WTC11 (cell line): ENCODE measurements around the gene TRIP12. TPM values are rescaled to one million over a fixed set of nuclear protein-coding genes. Genes with fewer than 3 reads are reported as not detected.

ENCODE experiments used
- ATAC-seq: fragments of 200-7000 bp; cut with Tn5 transposase; 2 replicates; pipeline ENCODE4 v1.10.0; 2021; ENCODE audit warnings: mild to moderate bottlenecking, moderate library complexity
- CTCF ChIA-PET: fragments of 300-600 bp; sonication (Branson Sonifier 250); formaldehyde crosslinking; loops from one replicate; lab custom pipeline; 2021; ENCODE audit warnings: antibody characterized with exemption; lab: Charles Lee
- POLR2A ChIA-PET: fragments of 350-600 bp; sonication (Branson Sonifier 250); formaldehyde crosslinking; loops from one replicate; lab custom pipeline; 2021; ENCODE audit warnings: antibody characterized with exemption; lab: Charles Lee
- DNase-seq: peaks from one replicate; pipeline ENCODE4 v3.0.0; 2021; ENCODE audit warnings: low spot score
- H3K27ac Mint-ChIP-seq: 2 replicates; pipeline ENCODE4 v1.8.0; 2021; ENCODE audit warnings: mixed read lengths
- H3K27me3 Mint-ChIP-seq: 2 replicates; pipeline ENCODE4 v1.8.0; 2021; ENCODE audit warnings: low read depth, mild to moderate bottlenecking, moderate library complexity, mixed read lengths
- H3K36me3 Mint-ChIP-seq: 2 replicates; pipeline ENCODE4 v1.8.0; 2021; ENCODE audit warnings: mixed read lengths
- H3K4me1 Mint-ChIP-seq: 2 replicates; pipeline ENCODE4 v1.8.0; 2022; ENCODE audit warnings: mixed read lengths
- H3K4me3 Mint-ChIP-seq: 2 replicates; pipeline ENCODE4 v1.8.0; 2021; ENCODE audit warnings: mild to moderate bottlenecking, moderate library complexity, mixed read lengths
- H3K9me3 Mint-ChIP-seq: 2 replicates; pipeline ENCODE4 v1.8.0; 2021; ENCODE audit warnings: mixed read lengths
- CBFB ChIP-seq: sonication (generic); formaldehyde crosslinking; IDR thresholded peaks from 2 replicates; pipeline ENCODE4 v1.8.1; 2022; ENCODE audit warnings: mild to moderate bottlenecking, low read depth, missing genetic modification reagents
- CREM ChIP-seq: sonication (generic); formaldehyde crosslinking; IDR thresholded peaks from 2 replicates; pipeline ENCODE4 v1.8.1; 2022; ENCODE audit warnings: mild to moderate bottlenecking, missing genetic modification reagents, moderate library complexity
- ESRRA ChIP-seq: sonication (generic); formaldehyde crosslinking; IDR thresholded peaks from 2 replicates; pipeline ENCODE4 v1.8.1; 2022; ENCODE audit warnings: mild to moderate bottlenecking, missing genetic modification reagents, borderline replicate concordance
- FOXJ3 ChIP-seq: sonication (generic); formaldehyde crosslinking; IDR thresholded peaks from 2 replicates; pipeline ENCODE4 v1.9.0; 2021; ENCODE audit warnings: missing genetic modification reagents, mild to moderate bottlenecking, borderline replicate concordance
- JAZF1 ChIP-seq: fragments of 250-450 bp; sonication (Bioruptor Pico); IDR thresholded peaks from 2 replicates; pipeline ENCODE4 v1.9.0; 2021; ENCODE audit warnings: moderate library complexity, mild to moderate bottlenecking, inconsistent platforms
- KAT7 ChIP-seq: sonication (generic); formaldehyde crosslinking; IDR thresholded peaks from 2 replicates; pipeline ENCODE4 v1.8.1; 2023; ENCODE audit warnings: missing genetic modification reagents, mild to moderate bottlenecking, borderline replicate concordance
- NR1H2 ChIP-seq: sonication (generic); formaldehyde crosslinking; IDR thresholded peaks from 2 replicates; pipeline ENCODE4 v1.9.0; 2021; ENCODE audit warnings: mild to moderate bottlenecking, moderate library complexity, missing genetic modification reagents
- NR2C2 ChIP-seq: sonication (generic); formaldehyde crosslinking; IDR thresholded peaks from 2 replicates; pipeline ENCODE4 v1.8.0; 2022; ENCODE audit warnings: mild to moderate bottlenecking, missing genetic modification reagents
- RELA ChIP-seq: sonication (generic); formaldehyde crosslinking; IDR thresholded peaks from 2 replicates; pipeline ENCODE4 v1.8.1; 2022; ENCODE audit warnings: missing genetic modification reagents, mild to moderate bottlenecking, borderline replicate concordance
- SMAD3 ChIP-seq: sonication (generic); formaldehyde crosslinking; IDR thresholded peaks from 2 replicates; pipeline ENCODE4 v1.8.0; 2022; ENCODE audit warnings: missing genetic modification reagents, mild to moderate bottlenecking, borderline replicate concordance
- SMAD4 ChIP-seq: sonication (generic); formaldehyde crosslinking; IDR thresholded peaks from 2 replicates; pipeline ENCODE4 v1.8.0; 2022; ENCODE audit warnings: mild to moderate bottlenecking, missing genetic modification reagents
- TP53 ChIP-seq: sonication (generic); formaldehyde crosslinking; IDR thresholded peaks from 2 replicates; pipeline ENCODE4 v1.8.1; 2023; ENCODE audit warnings: mild to moderate bottlenecking, missing genetic modification reagents
- total RNA-seq: library from RNA; stranded (reverse); gene quantifications from 3 replicates; pipeline ENCODE4 v1.2.3, GENCODE V29; 2021
- TF ChIP-seq, protein P1 (sequence below): fragments of 250-450 bp; sonication (Bioruptor Pico); IDR thresholded peaks from 2 replicates; pipeline ENCODE4 v1.9.0; 2021; ENCODE audit warnings: moderate library complexity, mild to moderate bottlenecking, inconsistent platforms, borderline replicate concordance
- TF ChIP-seq, protein P2 (sequence below): sonication (generic); formaldehyde crosslinking; IDR thresholded peaks from 2 replicates; pipeline ENCODE4 v1.8.1; 2023; ENCODE audit warnings: mild to moderate bottlenecking, missing genetic modification reagents, moderate library complexity
- TF ChIP-seq, protein P3 (sequence below): sonication (generic); formaldehyde crosslinking; IDR thresholded peaks from 2 replicates; pipeline ENCODE4 v1.8.1; 2023; ENCODE audit warnings: mild to moderate bottlenecking, moderate library complexity, missing genetic modification reagents
- TF ChIP-seq, protein P4 (sequence below): sonication (generic); formaldehyde crosslinking; IDR thresholded peaks from 2 replicates; pipeline ENCODE4 v1.8.0; 2022; ENCODE audit warnings: missing genetic modification reagents
- TF ChIP-seq, protein P5 (sequence below): sonication (generic); formaldehyde crosslinking; IDR thresholded peaks from 2 replicates; pipeline ENCODE4 v1.8.1; 2022; ENCODE audit warnings: missing genetic modification reagents, borderline replicate concordance
- TF ChIP-seq, protein P6 (sequence below): sonication (generic); formaldehyde crosslinking; IDR thresholded peaks from 2 replicates; pipeline ENCODE4 v1.8.0; 2023; ENCODE audit warnings: missing genetic modification reagents
- TF ChIP-seq, protein P7 (sequence below): fragments of 250-450 bp; sonication (Bioruptor Pico); IDR thresholded peaks from 2 replicates; pipeline ENCODE4 v1.9.0; 2021; ENCODE audit warnings: mild to moderate bottlenecking

TRIP12 gene
- total RNA-seq, 1 experiment from 2014 or later = 149 TPM

DNA sequence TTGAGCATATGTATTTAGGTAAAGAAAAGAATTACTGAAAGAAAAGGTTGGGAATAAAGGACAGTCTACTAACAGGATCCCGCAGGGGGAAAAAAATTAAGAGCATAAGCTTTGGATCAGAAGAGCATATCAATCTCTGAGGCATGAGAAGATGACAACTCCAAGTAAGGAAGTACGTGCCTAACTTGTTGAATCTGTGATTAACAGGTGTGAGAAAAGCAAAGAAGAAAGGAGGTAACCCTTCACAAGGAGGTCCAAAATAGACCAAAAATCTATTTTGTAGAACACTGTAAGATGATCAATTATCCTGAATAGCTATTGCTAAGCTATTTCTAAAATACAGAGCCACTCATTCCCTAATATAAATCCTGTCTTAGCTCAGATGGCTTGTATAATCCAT lies 32.8 kb downstream of the TRIP12 start:
- no peak for ATAC-seq
- no peak overlapping the region for H3K27ac Mint-ChIP-seq
- ChIA-PET CTCF (interaction anchor here (1.0 to 1.5 kb wide), 3 partner anchors 21 to 88 kb away, joined by 3 to 5 read pairs (median 3); no protein-coding TSS in a partner anchor), POLR2A (no interaction called here)
- TF ChIP-seq JAZF1 (CRISPR knock-in tag) (no peak), RELA (CRISPR knock-in tag) (no peak), NR2C2 (CRISPR knock-in tag) (no peak), ESRRA (no peak), SMAD4 (no peak), SMAD3 (no peak), CBFB (CRISPR knock-in tag) (no peak), CREM (CRISPR knock-in tag) (no peak), KAT7 (CRISPR knock-in tag) (no peak), FOXJ3 (no peak), TP53 (no peak)
- TF ChIP-seq, protein P1, sequence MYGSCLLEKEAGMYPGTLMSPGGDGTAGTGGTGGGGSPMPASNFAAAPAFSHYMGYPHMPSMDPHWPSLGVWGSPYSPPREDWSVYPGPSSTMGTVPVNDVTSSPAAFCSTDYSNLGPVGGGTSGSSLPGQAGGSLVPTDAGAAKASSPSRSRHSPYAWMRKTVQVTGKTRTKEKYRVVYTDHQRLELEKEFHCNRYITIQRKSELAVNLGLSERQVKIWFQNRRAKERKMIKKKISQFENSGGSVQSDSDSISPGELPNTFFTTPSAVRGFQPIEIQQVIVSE (CRISPR knock-in tag) = no peak
- TF ChIP-seq, protein P2, sequence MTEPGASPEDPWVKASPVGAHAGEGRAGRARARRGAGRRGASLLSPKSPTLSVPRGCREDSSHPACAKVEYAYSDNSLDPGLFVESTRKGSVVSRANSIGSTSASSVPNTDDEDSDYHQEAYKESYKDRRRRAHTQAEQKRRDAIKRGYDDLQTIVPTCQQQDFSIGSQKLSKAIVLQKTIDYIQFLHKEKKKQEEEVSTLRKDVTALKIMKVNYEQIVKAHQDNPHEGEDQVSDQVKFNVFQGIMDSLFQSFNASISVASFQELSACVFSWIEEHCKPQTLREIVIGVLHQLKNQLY (CRISPR knock-in tag) = no peak
- TF ChIP-seq, protein P3, sequence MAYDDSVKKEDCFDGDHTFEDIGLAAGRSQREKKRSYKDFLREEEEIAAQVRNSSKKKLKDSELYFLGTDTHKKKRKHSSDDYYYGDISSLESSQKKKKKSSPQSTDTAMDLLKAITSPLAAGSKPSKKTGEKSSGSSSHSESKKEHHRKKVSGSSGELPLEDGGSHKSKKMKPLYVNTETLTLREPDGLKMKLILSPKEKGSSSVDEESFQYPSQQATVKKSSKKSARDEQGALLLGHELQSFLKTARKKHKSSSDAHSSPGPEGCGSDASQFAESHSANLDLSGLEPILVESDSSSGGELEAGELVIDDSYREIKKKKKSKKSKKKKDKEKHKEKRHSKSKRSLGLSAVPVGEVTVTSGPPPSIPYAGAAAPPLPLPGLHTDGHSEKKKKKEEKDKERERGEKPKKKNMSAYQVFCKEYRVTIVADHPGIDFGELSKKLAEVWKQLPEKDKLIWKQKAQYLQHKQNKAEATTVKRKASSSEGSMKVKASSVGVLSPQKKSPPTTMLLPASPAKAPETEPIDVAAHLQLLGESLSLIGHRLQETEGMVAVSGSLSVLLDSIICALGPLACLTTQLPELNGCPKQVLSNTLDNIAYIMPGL (CRISPR knock-in tag) = no peak
- TF ChIP-seq, protein P4, sequence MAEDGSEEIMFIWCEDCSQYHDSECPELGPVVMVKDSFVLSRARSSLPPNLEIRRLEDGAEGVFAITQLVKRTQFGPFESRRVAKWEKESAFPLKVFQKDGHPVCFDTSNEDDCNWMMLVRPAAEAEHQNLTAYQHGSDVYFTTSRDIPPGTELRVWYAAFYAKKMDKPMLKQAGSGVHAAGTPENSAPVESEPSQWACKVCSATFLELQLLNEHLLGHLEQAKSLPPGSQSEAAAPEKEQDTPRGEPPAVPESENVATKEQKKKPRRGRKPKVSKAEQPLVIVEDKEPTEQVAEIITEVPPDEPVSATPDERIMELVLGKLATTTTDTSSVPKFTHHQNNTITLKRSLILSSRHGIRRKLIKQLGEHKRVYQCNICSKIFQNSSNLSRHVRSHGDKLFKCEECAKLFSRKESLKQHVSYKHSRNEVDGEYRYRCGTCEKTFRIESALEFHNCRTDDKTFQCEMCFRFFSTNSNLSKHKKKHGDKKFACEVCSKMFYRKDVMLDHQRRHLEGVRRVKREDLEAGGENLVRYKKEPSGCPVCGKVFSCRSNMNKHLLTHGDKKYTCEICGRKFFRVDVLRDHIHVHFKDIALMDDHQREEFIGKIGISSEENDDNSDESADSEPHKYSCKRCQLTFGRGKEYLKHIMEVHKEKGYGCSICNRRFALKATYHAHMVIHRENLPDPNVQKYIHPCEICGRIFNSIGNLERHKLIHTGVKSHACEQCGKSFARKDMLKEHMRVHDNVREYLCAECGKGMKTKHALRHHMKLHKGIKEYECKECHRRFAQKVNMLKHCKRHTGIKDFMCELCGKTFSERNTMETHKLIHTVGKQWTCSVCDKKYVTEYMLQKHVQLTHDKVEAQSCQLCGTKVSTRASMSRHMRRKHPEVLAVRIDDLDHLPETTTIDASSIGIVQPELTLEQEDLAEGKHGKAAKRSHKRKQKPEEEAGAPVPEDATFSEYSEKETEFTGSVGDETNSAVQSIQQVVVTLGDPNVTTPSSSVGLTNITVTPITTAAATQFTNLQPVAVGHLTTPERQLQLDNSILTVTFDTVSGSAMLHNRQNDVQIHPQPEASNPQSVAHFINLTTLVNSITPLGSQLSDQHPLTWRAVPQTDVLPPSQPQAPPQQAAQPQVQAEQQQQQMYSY = no peak
- TF ChIP-seq, protein P5, sequence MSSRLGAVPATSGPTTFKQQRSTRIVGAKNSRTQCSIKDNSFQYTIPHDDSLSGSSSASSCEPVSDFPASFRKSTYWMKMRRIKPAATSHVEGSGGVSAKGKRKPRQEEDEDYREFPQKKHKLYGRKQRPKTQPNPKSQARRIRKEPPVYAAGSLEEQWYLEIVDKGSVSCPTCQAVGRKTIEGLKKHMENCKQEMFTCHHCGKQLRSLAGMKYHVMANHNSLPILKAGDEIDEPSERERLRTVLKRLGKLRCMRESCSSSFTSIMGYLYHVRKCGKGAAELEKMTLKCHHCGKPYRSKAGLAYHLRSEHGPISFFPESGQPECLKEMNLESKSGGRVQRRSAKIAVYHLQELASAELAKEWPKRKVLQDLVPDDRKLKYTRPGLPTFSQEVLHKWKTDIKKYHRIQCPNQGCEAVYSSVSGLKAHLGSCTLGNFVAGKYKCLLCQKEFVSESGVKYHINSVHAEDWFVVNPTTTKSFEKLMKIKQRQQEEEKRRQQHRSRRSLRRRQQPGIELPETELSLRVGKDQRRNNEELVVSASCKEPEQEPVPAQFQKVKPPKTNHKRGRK (CRISPR knock-in tag) = no peak
- H3K4me1 Mint-ChIP-seq = peaks cover 18% of the 10 kb centered on the region
- H3K9me3 Mint-ChIP-seq = no peaks in the 10 kb centered on the region
- no peak for DNase-seq
- no peaks in the 10 kb centered on the region for H3K27me3 Mint-ChIP-seq
- no peaks in the 10 kb centered on the region for H3K36me3 Mint-ChIP-seq
- no peak overlapping the region for H3K4me3 Mint-ChIP-seq

DNA sequence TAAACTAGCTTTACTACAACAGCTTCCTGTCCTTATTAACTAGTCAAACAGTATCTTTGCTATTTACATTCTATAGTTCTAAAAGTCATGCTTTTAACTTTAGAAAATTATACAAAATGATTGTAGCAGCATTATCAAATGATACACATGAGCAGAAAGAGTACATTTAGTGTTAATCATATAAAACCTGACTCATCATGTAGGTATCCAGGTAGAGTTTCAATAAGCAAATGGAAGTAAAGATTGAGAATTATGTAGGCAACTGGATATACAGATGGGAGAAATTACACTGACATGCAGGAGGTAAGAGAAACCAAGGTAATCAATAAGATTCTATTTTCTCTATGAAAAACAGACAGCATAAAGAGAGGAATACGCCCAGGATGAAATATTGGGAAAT lies 33.8 kb downstream of the TRIP12 start:
- CTCF ChIA-PET = no interaction called here
- TF ChIP-seq, protein P6, sequence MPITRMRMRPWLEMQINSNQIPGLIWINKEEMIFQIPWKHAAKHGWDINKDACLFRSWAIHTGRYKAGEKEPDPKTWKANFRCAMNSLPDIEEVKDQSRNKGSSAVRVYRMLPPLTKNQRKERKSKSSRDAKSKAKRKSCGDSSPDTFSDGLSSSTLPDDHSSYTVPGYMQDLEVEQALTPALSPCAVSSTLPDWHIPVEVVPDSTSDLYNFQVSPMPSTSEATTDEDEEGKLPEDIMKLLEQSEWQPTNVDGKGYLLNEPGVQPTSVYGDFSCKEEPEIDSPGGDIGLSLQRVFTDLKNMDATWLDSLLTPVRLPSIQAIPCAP = no peak
- no peak for TF ChIP-seq NR1H2 (CRISPR knock-in tag)
- TF ChIP-seq, protein P7, sequence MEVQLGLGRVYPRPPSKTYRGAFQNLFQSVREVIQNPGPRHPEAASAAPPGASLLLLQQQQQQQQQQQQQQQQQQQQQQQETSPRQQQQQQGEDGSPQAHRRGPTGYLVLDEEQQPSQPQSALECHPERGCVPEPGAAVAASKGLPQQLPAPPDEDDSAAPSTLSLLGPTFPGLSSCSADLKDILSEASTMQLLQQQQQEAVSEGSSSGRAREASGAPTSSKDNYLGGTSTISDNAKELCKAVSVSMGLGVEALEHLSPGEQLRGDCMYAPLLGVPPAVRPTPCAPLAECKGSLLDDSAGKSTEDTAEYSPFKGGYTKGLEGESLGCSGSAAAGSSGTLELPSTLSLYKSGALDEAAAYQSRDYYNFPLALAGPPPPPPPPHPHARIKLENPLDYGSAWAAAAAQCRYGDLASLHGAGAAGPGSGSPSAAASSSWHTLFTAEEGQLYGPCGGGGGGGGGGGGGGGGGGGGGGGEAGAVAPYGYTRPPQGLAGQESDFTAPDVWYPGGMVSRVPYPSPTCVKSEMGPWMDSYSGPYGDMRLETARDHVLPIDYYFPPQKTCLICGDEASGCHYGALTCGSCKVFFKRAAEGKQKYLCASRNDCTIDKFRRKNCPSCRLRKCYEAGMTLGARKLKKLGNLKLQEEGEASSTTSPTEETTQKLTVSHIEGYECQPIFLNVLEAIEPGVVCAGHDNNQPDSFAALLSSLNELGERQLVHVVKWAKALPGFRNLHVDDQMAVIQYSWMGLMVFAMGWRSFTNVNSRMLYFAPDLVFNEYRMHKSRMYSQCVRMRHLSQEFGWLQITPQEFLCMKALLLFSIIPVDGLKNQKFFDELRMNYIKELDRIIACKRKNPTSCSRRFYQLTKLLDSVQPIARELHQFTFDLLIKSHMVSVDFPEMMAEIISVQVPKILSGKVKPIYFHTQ (CRISPR knock-in tag) = no peak
- TF ChIP-seq, protein P5 (CRISPR knock-in tag) = no peak

More for the DNA sequence above, 33.8 kb downstream of the TRIP12 start:
- peaks cover 20% of the 10 kb centered on the region for H3K4me1 Mint-ChIP-seq
- DNase-seq (no peak), ATAC-seq (no peak)
- no peak overlapping the region for H3K27ac Mint-ChIP-seq
- H3K9me3 Mint-ChIP-seq = no peaks in the 10 kb centered on the region
- H3K36me3 Mint-ChIP-seq = no peaks in the 10 kb centered on the region
- no peaks in the 10 kb centered on the region for H3K27me3 Mint-ChIP-seq
- POLR2A ChIA-PET = no interaction called here
- H3K4me3 Mint-ChIP-seq = no peak overlapping the region
